H1 (cell line): ENCODE results near the gene ST14. TPM values are rescaled to one million over a fixed set of nuclear protein-coding genes. Genes with fewer than 3 reads are reported as not detected.

Experiments
- ASH2L ChIP-seq: fragments of 200-600, 300-600 bp; sonication (generic); IDR thresholded peaks from one replicate; pipeline ENCODE4 v1.7.1; 2017; ENCODE audit warnings: low read length
- CTCF ChIP-seq, 3 experiments: IDR thresholded peaks; 1 replicate in 2 of 3; 2 replicates in 1 of 3; pipeline versions ENCODE4 v1.5.1 to v1.6.1; 2011; ENCODE audit warnings: low read length in 3 of 3, mild to moderate bottlenecking in 3 of 3, inconsistent platforms in 2 of 3, low read depth in 1 of 3, moderate library complexity in 1 of 3; ENCODE audit not compliant: insufficient read depth in 1 of 3; ENCODE audit errors: control extremely low read depth in 1 of 3
- POU5F1 ChIP-seq: IDR thresholded peaks from 2 replicates; pipeline ENCODE4 v1.6.1; 2011; ENCODE audit warnings: low read depth, mild to moderate bottlenecking, low read length, moderate library complexity
- polyA plus RNA-seq, 7 experiments: library from polyadenylated mRNA; depleted of rRNA in 3 of 7; stranded (reverse) in 5 of 7; unstranded in 2 of 7; fragments of >200 nt in 5 of 7; fragments of 200-250 nt in 2 of 7; gene quantifications; 1 replicate in 5 of 7; 2 replicates in 1 of 7; 4 replicates in 1 of 7; pipeline versions ENCODE4 v1.2.1 to v1.2.3, GENCODE V29; 2011 to 2013; ENCODE audit warnings: missing spikeins in 2 of 7, mixed read lengths in 2 of 7
- total RNA-seq: library from RNA; stranded (reverse); fragmentation: NEBNext Ultra II Directional; extraction: Animal tissue kit (Norgen Biotek cat#: 25700); gene quantifications from 2 replicates; pipeline ENCODE4 v1.2.1, GENCODE V29; 2021

The ST14 gene
- total and polyA plus RNA-seq, 2 of the 8 experiments (the other 6 are each of a cell fraction or from before 2014, with no cell fraction given): 22.4 to 24.9 TPM

GRCh38 chr11:130123414-130124040 is 36.1 kb upstream of the ST14 start (continued):
- TF ChIP-seq CTCF (IDR thresholded peaks at IDR 0.05; ENCODE audit: control extremely low read depth in 1 of 3, insufficient read depth in 1 of 3, low read depth in 1 of 3, low read length in 3 of 3): no peak
- no peak for TF ChIP-seq POU5F1
- TF ChIP-seq ASH2L: no peak
